ENCODE measurements around the gene OR10G6.
"Not testable (repeated sequence)": the region's sequence is repeated elsewhere in the genome, so short reads cannot be mapped to it uniquely, and the experiment has no call there.

The OR10G6 gene

GRCh38 chr11:123995119-123995518, at the start of gene OR10G6:
TSS of gene OR10G6 (minus strand) at chr11:123995161. CDS start at chr11:123995161, 0 bp downstream.
- DNase-seq (ENCODE audit: low spot score): no peak

GRCh38 chr11:124043420-124043819, 48.5 kb upstream of the OR10G6 start:
- DNase-seq (ENCODE audit: low spot score): no peak

- no peak for DNase-seq (ENCODE audit: low spot score)
These were observed 46.3 kb upstream of the OR10G6 start, which contains the start of gene OR10G7 for GRCh38 chr11:124041254-124041653. TSS of gene OR10G7 (minus strand) at chr11:124041325. CDS start at chr11:124039001, 2,324 bp downstream.

- DNase-seq (ENCODE audit: low spot score): no peak
These were observed 44.6 kb upstream of the OR10G6 start for GRCh38 chr11:124039557-124039956.

- DNase-seq (ENCODE audit: low spot score): no peak
These were observed 41.7 kb upstream of the OR10G6 start for GRCh38 chr11:124036666-124037065.

GRCh38 chr11:124026498-124026897, 31.5 kb upstream of the OR10G6 start, which contains the start of gene OR10G8:
TSS of gene OR10G8 (plus strand) at chr11:124026798. CDS start at chr11:124029623, 2,825 bp downstream.
- DNase-seq (ENCODE audit: low spot score): no peak

- DNase-seq (ENCODE audit: low spot score): not testable (repeated sequence)
These were observed 20.9 kb upstream of the OR10G6 start for GRCh38 chr11:124015837-124016236.

- DNase-seq (ENCODE audit: low spot score): no peak
These were observed 17.7 kb upstream of the OR10G6 start, which contains the start of gene OR10G4 for GRCh38 chr11:124012697-124013096. TSS of gene OR10G4 (plus strand) at chr11:124012997. CDS start at chr11:124015575, 2,578 bp downstream.

- no peak for DNase-seq (ENCODE audit: low spot score)
These were observed 15.7 kb downstream of the OR10G6 start for GRCh38 chr11:123979311-123979710.

- DNase-seq (ENCODE audit: low spot score): no peak
These were observed 17.1 kb downstream of the OR10G6 start, which contains the start of gene OR10S1 for GRCh38 chr11:123977731-123978347. TSS of gene OR10S1 (minus strand) at chr11:123977781. CDS start at chr11:123977664, 117 bp downstream.

- DNase-seq (ENCODE audit: low spot score): no peak
These were observed 18.0 kb downstream of the OR10G6 start for GRCh38 chr11:123976770-123977560.

- DNase-seq (ENCODE audit: low spot score): no peak
These were observed 21.1 kb downstream of the OR10G6 start for GRCh38 chr11:123973816-123974215.

GRCh38 chr11:123956752-123957151, 38.2 kb downstream of the OR10G6 start:
- DNase-seq (ENCODE audit: low spot score): no peak

GRCh38 chr11:123945132-123945531, 49.8 kb downstream of the OR10G6 start:
- no peak for DNase-seq (ENCODE audit: low spot score)
